ENCODE measurements around the gene UBC. TPM values are rescaled to one million over a fixed set of nuclear protein-coding genes. Genes with fewer than 3 reads are reported as not detected.
"Not testable (repeated sequence)": the region's sequence is repeated elsewhere in the genome, so short reads cannot be mapped to it uniquely, and the experiment has no call there.

The UBC gene
- total RNA-seq, 1 experiment from 2014 or later = 523 TPM

- Histone ChIP-seq H3K27ac (ENCODE audit: insufficient read length, low read depth, low read length) (peak overlapping the region; percentile 36), H3K4me2 (ENCODE audit: insufficient read depth, insufficient read length, low read length) (peak overlapping the region; percentile 81), H2BK5ac (ENCODE audit: insufficient read length, low read length) (no peak overlapping the region), H3K79me1 (ENCODE audit: insufficient read depth, low read depth, low read length, poor library complexity, severe bottlenecking) (no peaks in the 10 kb centered on the region), H2AK5ac (ENCODE audit: insufficient read length, low read length) (no peak overlapping the region), H3T11ph (ENCODE audit: low read length) (no peak overlapping the region), H3K23me2 (ENCODE audit: insufficient read length, low read depth, low read length, poor library complexity, severe bottlenecking) (peaks cover 19% of the 10 kb centered on the region), H3K27me3 (ENCODE audit: insufficient read depth, low read length) (no peaks in the 10 kb centered on the region), H3K79me2 (ENCODE audit: insufficient read depth, low read length) (no peaks in the 10 kb centered on the region), H2BK20ac (ENCODE audit: low read depth, low read length, poor library complexity, severe bottlenecking) (no peak overlapping the region), H3K14ac (ENCODE audit: insufficient read depth, low read length) (no peak overlapping the region), H3K4me1 (ENCODE audit: insufficient read depth, low read length) (peaks cover 12% of the 10 kb centered on the region), H2AFZ (ENCODE audit: low read length) (peak overlapping the region; percentile 82), H3K4ac (ENCODE audit: low read depth, low read length) (no peak overlapping the region), H3K18ac (ENCODE audit: insufficient read length, low read depth, low read length) (peak overlapping the region; percentile 70), H3K9ac (ENCODE audit: extremely low read depth, insufficient read length, low read length) (peak overlapping the region; percentile 34), H3K23ac (ENCODE audit: insufficient read length, low read depth, low read length) (no peak overlapping the region), H2BK15ac (ENCODE audit: low read depth, low read length) (no peak overlapping the region), H2BK120ac (ENCODE audit: low read depth, low read length, poor library complexity, severe bottlenecking) (no peak overlapping the region), H3K56ac (ENCODE audit: insufficient read length, low read depth, low read length) (no peak overlapping the region), H4K5ac (ENCODE audit: insufficient read length, low read depth, low read length) (no peak overlapping the region), H3K9me3 (ENCODE audit: control insufficient read depth, low read depth, low read length) (no peaks in the 10 kb centered on the region), H4K8ac (replicated peaks; ENCODE audit: insufficient read length, low read depth, low read length) (no peak overlapping the region), H4K91ac (ENCODE audit: insufficient read length, low read depth, low read length) (no peak overlapping the region), H4K20me1 (ENCODE audit: control insufficient read depth, insufficient read depth, insufficient read length) (no peaks in the 10 kb centered on the region), H2BK12ac (ENCODE audit: insufficient read length, low read depth, low read length) (no peak overlapping the region)
- Mint-ChIP-seq H3K27me3 (ENCODE audit: low read depth) (peaks cover 5% of the 10 kb centered on the region), H3K27ac (peak overlapping the region; percentile 6 to 94 (median 94); a peak in 6 of 7 replicates), H3K36me3 (ENCODE audit: insufficient read depth in 1 of 3, low read depth in 3 of 3) (no peaks in the 10 kb centered on the region; a peak in 1 of 7 replicates), H3K9me3 (peaks cover 2 to 4% of the 10 kb centered on the region in 2 experiments; a peak in 2 of 5 replicates), H3K4me1 (peaks cover 66 to 80% of the 10 kb centered on the region in 2 experiments), H3K4me3 (peak overlapping the region; percentile 62 to 72)
- DNase-seq = peak; percentile 38
- no CpG with 5 or more reads among the region's 17 CpGs for WGBS (ENCODE audit: extremely low coverage, insufficient read length, low lambda C conversion rate)
- no peak for TF ChIP-seq CTCF (conservative IDR thresholded peaks at IDR 0.05)
Measured at GRCh38 chr12:124919521-124920352, 5.3 kb upstream of the UBC start.

GRCh38 chr12:124918622-124918988, 4.2 kb upstream of the UBC start:
- H3K4me1 ChIP-seq (ENCODE audit: insufficient read depth, low read length); H4K8ac ChIP-seq (replicated peaks; ENCODE audit: insufficient read length, low read depth, low read length); H4K5ac ChIP-seq (ENCODE audit: insufficient read length, low read depth, low read length); H3K27me3 ChIP-seq (ENCODE audit: insufficient read depth, low read length); H3K18ac ChIP-seq (ENCODE audit: insufficient read length, low read depth, low read length); H3K4ac ChIP-seq (ENCODE audit: low read depth, low read length); H2BK120ac ChIP-seq (ENCODE audit: low read depth, low read length, poor library complexity, severe bottlenecking); H3K14ac ChIP-seq (ENCODE audit: insufficient read depth, low read length); H3K9ac ChIP-seq (ENCODE audit: extremely low read depth, insufficient read length, low read length); H3K79me1 ChIP-seq (ENCODE audit: insufficient read depth, low read depth, low read length, poor library complexity, severe bottlenecking); H2BK12ac ChIP-seq (ENCODE audit: insufficient read length, low read depth, low read length); H4K91ac ChIP-seq (ENCODE audit: insufficient read length, low read depth, low read length); H3K23ac ChIP-seq (ENCODE audit: insufficient read length, low read depth, low read length); H3K9me3 ChIP-seq (ENCODE audit: control insufficient read depth, low read depth, low read length); H2BK20ac ChIP-seq (ENCODE audit: low read depth, low read length, poor library complexity, severe bottlenecking); H3K79me2 ChIP-seq (ENCODE audit: insufficient read depth, low read length); H4K20me1 ChIP-seq (ENCODE audit: control insufficient read depth, insufficient read depth, insufficient read length); H2AK5ac ChIP-seq (ENCODE audit: insufficient read length, low read length); H3K56ac ChIP-seq (ENCODE audit: insufficient read length, low read depth, low read length); H2BK5ac ChIP-seq (ENCODE audit: insufficient read length, low read length); DNase-seq; H2BK15ac ChIP-seq (ENCODE audit: low read depth, low read length); H2AFZ ChIP-seq (ENCODE audit: low read length); H3T11ph ChIP-seq (ENCODE audit: low read length): not testable (repeated sequence)
- peaks cover 22% of the 10 kb centered on the region for H3K23me2 ChIP-seq (ENCODE audit: insufficient read length, low read depth, low read length, poor library complexity, severe bottlenecking)
- H3K4me2 ChIP-seq (ENCODE audit: insufficient read depth, insufficient read length, low read length) = peak overlapping the region; percentile 95
- peaks cover 9 to 11% (median 10%) of the 10 kb centered on the region in 3 experiments for H3K36me3 Mint-ChIP-seq (ENCODE audit: insufficient read depth in 1 of 3, low read depth in 3 of 3)
- H3K27me3 Mint-ChIP-seq (ENCODE audit: low read depth) = peaks cover 11% of the 10 kb centered on the region
- peak overlapping the region in 2 of 3 experiments; percentile 97 to 99; a peak in 3 of 7 replicates for H3K27ac Mint-ChIP-seq
- peak overlapping the region; percentile 99 for H3K27ac ChIP-seq (ENCODE audit: insufficient read length, low read depth, low read length)
- H3K4me3 Mint-ChIP-seq = peak overlapping the region; percentile 55 to 77; a peak in 4 of 5 replicates
- peaks cover 63 to 79% of the 10 kb centered on the region in 2 experiments for H3K4me1 Mint-ChIP-seq
- no CpG with 5 or more reads among the region's 3 CpGs for WGBS (ENCODE audit: extremely low coverage, insufficient read length, low lambda C conversion rate)
- H3K9me3 Mint-ChIP-seq = peaks cover 9 to 14% of the 10 kb centered on the region in 2 experiments; a peak in 4 of 5 replicates

Measured in H9 (cell line).